Measurements from ENCODE around the gene DCAF8.

Gene DCAF8

DNA sequence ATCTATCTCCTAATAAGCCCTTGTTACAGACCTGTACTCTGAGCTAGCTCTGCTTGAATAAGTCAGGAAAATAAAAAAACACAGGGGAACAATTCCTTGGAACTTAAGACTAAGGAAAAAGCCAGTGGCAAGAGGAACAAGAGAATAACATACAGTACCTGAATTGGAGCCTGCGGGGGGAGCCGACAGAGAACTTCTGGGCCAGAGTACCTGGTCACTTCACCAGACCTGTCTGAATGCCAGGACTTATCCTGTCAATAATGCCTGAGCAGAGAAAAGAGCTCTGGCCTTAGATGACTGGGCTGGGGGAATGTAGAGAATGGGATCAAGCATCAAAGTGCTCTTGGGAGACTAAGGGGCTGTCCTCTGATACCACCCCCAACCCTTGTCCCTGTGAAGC lies 42.0 kb downstream of the DCAF8 start:
- H3K9ac ChIP-seq (ENCODE audit: low read length), result no peak overlapping the region
- no peaks in the 10 kb centered on the region for H3K27me3 ChIP-seq (ENCODE audit: control insufficient read depth in 1 of 2, insufficient read depth in 2 of 2, low read length in 2 of 2)

DNA sequence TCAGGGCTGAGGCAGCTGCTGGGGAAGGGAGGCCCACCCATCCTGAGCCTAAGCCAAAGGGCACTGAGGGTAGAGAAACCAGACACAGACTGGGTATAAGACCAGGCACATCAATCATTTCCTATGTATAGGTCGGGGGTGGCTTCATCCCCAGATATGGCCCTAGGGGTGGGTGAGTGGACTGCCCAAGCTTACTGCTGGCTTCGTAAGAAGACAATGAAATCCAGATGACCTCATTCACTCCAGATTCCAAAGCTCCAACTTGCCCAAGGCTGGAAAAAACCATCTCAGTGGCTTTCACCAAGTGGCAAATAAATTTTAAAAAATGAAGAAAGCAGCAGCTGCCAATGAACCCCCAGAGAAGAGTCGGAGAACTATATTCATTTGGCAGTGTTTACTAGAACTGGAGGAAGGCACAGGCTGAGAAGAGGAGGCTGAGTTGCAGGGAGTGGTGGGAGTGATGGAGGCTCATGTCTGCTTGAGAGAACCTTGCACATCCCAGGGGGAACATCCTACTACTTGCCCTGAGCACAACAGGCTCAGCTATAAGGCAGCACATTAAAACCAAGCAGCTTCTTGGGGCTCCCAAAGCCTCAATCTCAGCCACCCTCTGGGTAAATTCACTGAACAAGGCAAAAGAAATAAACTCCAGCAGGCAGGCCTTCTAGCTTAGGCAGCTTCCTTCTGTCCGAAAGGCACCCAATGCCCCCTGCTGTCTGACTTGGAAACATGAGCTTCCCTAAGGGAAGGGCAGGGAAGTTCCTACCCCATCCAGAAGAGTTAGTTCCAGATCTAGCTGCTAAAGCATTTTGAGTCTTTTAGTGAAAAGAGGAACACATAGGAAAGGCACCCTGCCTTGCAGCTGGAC lies 43.1 kb downstream of the DCAF8 start:
- no peak overlapping the region for H3K4me3 ChIP-seq (ENCODE audit: low read depth in 1 of 2, low read length in 2 of 2)
- peaks cover 88% of the 10 kb centered on the region for H3K36me3 ChIP-seq (ENCODE audit: insufficient read depth, low read length)
- H3K4me1 ChIP-seq (ENCODE audit: insufficient read depth, low read length), result peaks cover 36% of the 10 kb centered on the region
- H3K9ac ChIP-seq (ENCODE audit: low read length), result no peak overlapping the region
- peak overlapping the region; percentile 67 for H3K27ac ChIP-seq (ENCODE audit: low read depth, low read length)
- no peaks in the 10 kb centered on the region for H3K9me3 ChIP-seq (ENCODE audit: low read length)
- H3K27me3 ChIP-seq (ENCODE audit: control insufficient read depth in 1 of 2, insufficient read depth in 2 of 2, low read length in 2 of 2), result no peaks in the 10 kb centered on the region

More for the DNA sequence above, 42.0 kb downstream of the DCAF8 start:
- Histone ChIP-seq H3K36me3 (ENCODE audit: insufficient read depth, low read length) (peaks cover 88% of the 10 kb centered on the region), H3K27ac (ENCODE audit: low read depth, low read length) (no peak overlapping the region), H3K4me3 (ENCODE audit: low read depth in 1 of 2, low read length in 2 of 2) (no peak overlapping the region), H3K9me3 (ENCODE audit: low read length) (no peaks in the 10 kb centered on the region), H3K4me1 (ENCODE audit: insufficient read depth, low read length) (peaks cover 36% of the 10 kb centered on the region)

DNA sequence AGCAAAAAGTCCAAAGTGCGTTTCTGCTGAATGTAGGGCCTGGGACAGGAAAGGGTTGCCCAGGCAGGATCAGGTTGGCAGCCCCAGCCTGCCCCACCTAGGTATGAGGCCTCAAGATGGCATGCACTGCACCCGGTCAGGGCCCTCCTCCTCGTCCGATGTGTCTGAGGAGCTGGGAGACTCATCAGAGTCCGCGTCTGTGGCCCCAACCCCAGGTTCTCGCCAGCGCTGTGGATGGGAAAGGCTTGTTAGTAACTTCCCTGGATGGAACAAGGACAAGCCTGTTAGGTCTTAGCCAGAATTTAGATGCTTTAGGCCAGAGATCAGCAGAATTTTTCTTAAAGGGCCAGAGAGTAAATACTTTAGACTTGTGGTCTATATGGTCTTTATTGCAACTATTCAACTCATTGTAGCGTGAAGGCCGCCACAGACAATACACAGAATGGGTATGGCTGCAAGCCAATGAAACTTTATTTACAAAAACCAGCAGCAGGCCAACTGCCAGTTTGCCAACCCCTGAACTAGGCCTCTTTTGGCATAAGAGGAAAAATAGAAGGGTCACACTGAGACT lies 44.8 kb downstream of the DCAF8 start:
- Histone ChIP-seq H3K27me3 (ENCODE audit: control insufficient read depth in 1 of 2, insufficient read depth in 2 of 2, low read length in 2 of 2) (no peaks in the 10 kb centered on the region), H3K36me3 (ENCODE audit: insufficient read depth, low read length) (peaks cover 88% of the 10 kb centered on the region), H3K9me3 (ENCODE audit: low read length) (no peaks in the 10 kb centered on the region), H3K4me3 (ENCODE audit: low read depth in 1 of 2, low read length in 2 of 2) (no peak overlapping the region), H3K27ac (ENCODE audit: low read depth, low read length) (peak overlapping the region; percentile 66), H3K4me1 (ENCODE audit: insufficient read depth, low read length) (peaks cover 36% of the 10 kb centered on the region), H3K9ac (ENCODE audit: low read length) (peak overlapping the region; percentile 6)

DNA sequence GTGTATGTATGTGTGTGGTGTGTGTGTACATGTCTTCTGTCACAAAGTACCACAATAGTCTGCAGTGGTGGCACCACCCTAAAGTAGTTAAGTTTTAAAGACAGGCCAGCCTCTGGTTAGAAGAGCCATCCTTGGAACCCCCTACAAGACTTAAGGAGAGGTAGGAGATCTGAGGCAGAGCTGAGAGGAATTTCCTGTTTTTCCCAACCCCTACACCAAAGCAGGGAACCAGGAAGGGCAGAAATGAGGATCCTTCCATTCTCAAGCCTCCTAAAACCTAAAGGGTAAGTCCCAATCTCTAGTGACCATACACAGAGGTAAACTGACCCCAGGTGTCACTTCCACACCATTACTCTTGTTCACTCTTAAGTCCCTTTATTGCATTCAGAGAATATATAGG lies 46.0 kb downstream of the DCAF8 start:
- Histone ChIP-seq H3K36me3 (ENCODE audit: insufficient read depth, low read length) (peaks cover 88% of the 10 kb centered on the region), H3K9me3 (ENCODE audit: low read length) (no peaks in the 10 kb centered on the region), H3K9ac (ENCODE audit: low read length) (no peak overlapping the region), H3K4me3 (ENCODE audit: low read depth in 1 of 2, low read length in 2 of 2) (no peak overlapping the region), H3K27ac (ENCODE audit: low read depth, low read length) (no peak overlapping the region), H3K27me3 (ENCODE audit: control insufficient read depth in 1 of 2, insufficient read depth in 2 of 2, low read length in 2 of 2) (no peaks in the 10 kb centered on the region), H3K4me1 (ENCODE audit: insufficient read depth, low read length) (peaks cover 36% of the 10 kb centered on the region)

DNA sequence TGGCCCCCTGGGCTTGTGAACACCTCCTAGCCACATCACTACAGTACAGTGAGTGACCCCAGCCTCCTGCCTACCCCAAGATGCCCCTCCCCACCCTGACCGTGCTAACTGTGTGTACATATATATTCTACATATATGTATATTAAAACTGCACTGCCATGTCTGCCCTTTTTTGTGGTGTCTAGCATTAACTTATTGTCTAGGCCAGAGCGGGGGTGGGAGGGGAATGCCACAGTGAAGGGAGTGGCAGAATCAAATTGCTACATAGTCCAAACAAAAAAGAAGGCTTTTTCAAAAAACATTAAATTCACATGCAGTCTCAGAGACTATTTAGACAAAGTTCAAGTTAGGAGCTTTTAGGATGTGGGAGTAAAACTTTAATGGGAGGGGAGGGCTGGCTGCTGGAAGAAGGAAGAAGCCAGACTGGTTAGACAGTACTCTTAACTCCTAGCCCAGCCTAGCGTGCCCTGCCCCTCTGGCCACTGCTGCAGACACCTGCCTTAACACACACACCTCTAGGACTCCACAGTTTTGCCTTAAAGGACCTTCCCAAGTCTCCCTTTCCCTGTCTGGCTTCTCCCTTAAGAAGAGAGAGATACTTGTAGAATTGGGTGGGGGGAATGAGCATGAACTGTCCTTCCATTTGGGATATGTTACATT lies 47.7 kb downstream of the DCAF8 start:
- Histone ChIP-seq H3K4me1 (ENCODE audit: insufficient read depth, low read length) (peaks cover 45% of the 10 kb centered on the region), H3K4me3 (ENCODE audit: low read depth in 1 of 2, low read length in 2 of 2) (no peak overlapping the region)

DNA sequence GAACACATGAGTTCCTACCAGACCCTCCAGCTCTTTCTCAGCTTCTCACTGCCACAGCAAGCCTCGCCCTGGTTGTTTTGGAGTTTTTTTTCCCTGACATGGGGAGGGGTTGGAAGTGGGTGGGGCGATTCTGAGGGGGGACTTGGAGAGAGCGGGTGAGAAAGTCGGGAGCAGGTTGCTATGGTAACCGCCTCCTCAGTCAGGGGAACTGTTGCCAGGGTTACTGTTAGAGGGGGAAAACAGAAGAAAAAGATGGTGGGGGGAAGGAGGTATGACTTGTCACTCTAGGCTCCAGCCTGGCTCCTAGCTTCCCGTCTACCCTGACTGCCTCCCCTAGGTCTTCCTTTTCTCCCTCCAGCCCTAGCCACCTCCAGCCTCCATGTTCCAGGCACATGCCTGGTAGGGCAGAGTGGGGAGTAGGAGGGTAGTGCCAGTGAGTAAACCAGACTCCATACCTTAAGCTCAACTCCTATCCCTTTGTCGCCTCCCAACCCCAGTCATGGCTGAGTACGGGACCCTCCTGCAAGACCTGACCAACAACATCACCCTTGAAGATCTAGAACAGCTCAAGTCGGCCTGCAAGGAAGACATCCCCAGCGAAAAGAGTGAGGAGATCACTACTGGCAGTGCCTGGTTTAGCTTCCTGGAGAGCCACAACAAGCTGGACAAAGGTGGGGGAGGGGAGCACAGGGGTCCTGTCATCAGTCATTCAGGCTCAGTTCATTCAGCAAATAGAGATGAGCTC lies 51.1 kb downstream of the DCAF8 start:
- Histone ChIP-seq H3K4me1 (ENCODE audit: insufficient read depth, low read length) (peaks cover 51% of the 10 kb centered on the region), H3K9ac (ENCODE audit: low read length) (no peak overlapping the region), H3K27me3 (ENCODE audit: control insufficient read depth in 1 of 2, insufficient read depth in 2 of 2, low read length in 2 of 2) (no peaks in the 10 kb centered on the region), H3K36me3 (ENCODE audit: insufficient read depth, low read length) (peaks cover 57% of the 10 kb centered on the region), H3K9me3 (ENCODE audit: low read length) (no peaks in the 10 kb centered on the region), H3K4me3 (ENCODE audit: low read depth in 1 of 2, low read length in 2 of 2) (no peak overlapping the region), H3K27ac (ENCODE audit: low read depth, low read length) (no peak overlapping the region)

More for the DNA sequence above, 47.7 kb downstream of the DCAF8 start:
- Histone ChIP-seq H3K27ac (ENCODE audit: low read depth, low read length) (no peak overlapping the region), H3K9ac (ENCODE audit: low read length) (no peak overlapping the region), H3K9me3 (ENCODE audit: low read length) (no peaks in the 10 kb centered on the region), H3K27me3 (ENCODE audit: control insufficient read depth in 1 of 2, insufficient read depth in 2 of 2, low read length in 2 of 2) (no peaks in the 10 kb centered on the region), H3K36me3 (ENCODE audit: insufficient read depth, low read length) (peaks cover 74% of the 10 kb centered on the region)

DNA sequence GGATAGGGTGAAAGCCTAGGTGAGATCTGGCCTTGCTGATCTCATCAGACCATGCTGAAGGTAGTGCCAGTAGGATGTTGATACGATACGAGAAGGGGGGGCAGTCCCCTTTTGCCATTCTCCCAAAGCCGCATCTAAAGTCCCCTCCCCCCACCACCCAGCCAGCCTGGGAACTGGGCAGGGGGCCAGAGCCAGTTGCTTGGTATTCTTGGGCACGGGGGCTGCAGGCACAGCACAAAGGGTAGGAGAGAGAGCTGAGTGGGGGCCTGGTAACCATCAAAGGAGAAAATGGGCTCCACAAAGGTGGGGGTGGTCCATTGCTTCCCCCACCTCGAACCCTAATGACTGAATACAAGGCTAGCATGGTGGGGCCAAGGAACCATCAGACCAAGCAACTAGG lies 51.8 kb downstream of the DCAF8 start:
- H3K9ac ChIP-seq (ENCODE audit: low read length), result no peak overlapping the region
- H3K27ac ChIP-seq (ENCODE audit: low read depth, low read length), result peak overlapping the region; percentile 51
- H3K9me3 ChIP-seq (ENCODE audit: low read length), result no peaks in the 10 kb centered on the region
- H3K4me1 ChIP-seq (ENCODE audit: insufficient read depth, low read length), result peaks cover 54% of the 10 kb centered on the region
- peaks cover 51% of the 10 kb centered on the region for H3K36me3 ChIP-seq (ENCODE audit: insufficient read depth, low read length)
- H3K4me3 ChIP-seq (ENCODE audit: low read depth in 1 of 2, low read length in 2 of 2), result no peak overlapping the region
- no peaks in the 10 kb centered on the region for H3K27me3 ChIP-seq (ENCODE audit: control insufficient read depth in 1 of 2, insufficient read depth in 2 of 2, low read length in 2 of 2)

DNA sequence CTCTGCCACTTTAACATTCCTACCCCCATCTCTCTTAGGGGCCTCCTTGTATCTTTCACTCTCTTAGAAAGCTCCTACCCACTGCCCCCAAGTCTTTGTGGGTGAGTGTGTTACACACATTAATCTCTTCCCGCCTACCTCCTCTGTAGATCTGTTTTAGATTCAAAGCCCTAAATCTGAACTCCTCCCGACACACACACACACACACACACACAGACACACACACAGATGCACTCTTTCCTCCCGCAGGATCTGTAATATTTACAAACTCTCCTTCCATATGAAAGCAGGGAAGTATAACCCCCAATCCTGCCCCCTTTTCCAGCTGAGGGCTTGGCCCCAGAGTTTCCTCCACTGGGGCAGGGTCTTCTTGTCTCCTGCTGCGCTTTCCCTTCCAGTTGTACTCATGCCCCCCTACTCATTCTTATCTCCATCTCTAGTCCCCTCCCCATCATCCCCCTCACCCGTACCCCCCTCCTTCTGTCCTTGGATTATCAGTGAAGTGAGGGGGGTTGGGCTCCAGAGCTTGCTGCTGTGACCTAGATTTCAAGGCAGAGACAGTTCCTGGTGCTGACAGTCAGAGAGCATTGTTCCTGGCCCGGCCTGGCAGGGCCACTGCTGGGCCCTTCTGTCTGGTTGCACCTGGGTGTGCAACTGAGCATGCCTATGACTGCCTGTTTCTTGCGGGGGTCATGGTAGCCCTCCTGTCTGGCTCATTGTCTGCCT lies 52.9 kb downstream of the DCAF8 start:
- H3K36me3 ChIP-seq (ENCODE audit: insufficient read depth, low read length), result peaks cover 40% of the 10 kb centered on the region
- peaks cover 60% of the 10 kb centered on the region for H3K4me1 ChIP-seq (ENCODE audit: insufficient read depth, low read length)
- H3K9me3 ChIP-seq (ENCODE audit: low read length), result no peaks in the 10 kb centered on the region
- peak overlapping the region; percentile 51 for H3K27ac ChIP-seq (ENCODE audit: low read depth, low read length)
- H3K9ac ChIP-seq (ENCODE audit: low read length), result no peak overlapping the region
- H3K4me3 ChIP-seq (ENCODE audit: low read depth in 1 of 2, low read length in 2 of 2), result peak overlapping the region in 1 of 2 donors; percentile 1
- no peaks in the 10 kb centered on the region for H3K27me3 ChIP-seq (ENCODE audit: control insufficient read depth in 1 of 2, insufficient read depth in 2 of 2, low read length in 2 of 2)

DNA sequence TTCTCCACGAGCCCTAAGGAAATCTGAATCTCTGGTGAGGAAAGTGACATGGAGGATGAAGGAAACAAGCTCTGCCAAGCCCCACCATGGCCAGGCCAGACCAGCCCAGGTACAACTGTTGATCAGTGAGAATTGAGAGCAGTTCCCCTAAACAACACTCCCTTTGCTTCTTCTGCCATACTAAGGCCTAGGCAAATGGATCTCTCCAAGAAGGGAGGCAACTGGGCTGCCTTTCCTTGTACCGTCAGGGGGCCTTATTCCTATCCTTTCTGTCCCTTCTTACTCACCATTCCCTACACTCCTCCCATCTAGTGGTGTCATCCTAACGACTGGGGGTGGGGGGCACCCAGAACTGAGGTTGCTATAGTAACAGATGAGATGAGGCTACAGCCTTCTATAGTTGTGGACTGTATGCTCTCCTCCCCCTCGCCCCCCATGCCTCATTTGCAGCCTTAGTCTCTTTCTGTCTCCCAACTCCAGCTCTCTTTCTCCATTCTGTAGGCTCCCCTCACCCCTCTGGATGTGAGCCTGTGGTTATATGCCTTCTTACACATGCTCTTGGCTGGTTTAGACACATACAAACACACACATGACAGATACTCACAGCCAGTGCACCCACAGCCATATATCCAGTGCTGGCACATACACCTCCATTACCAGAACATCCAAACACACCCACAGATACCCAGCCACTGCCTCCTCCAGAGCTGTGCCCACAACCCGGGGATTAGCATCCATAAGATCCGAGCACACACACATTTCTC lies 53.6 kb downstream of the DCAF8 start:
- Histone ChIP-seq H3K4me3 (ENCODE audit: low read depth in 1 of 2, low read length in 2 of 2) (peak overlapping the region in 1 of 2 donors; percentile 3), H3K9me3 (ENCODE audit: low read length) (no peaks in the 10 kb centered on the region), H3K4me1 (ENCODE audit: insufficient read depth, low read length) (peaks cover 63% of the 10 kb centered on the region), H3K27ac (ENCODE audit: low read depth, low read length) (no peak overlapping the region), H3K9ac (ENCODE audit: low read length) (no peak overlapping the region), H3K27me3 (ENCODE audit: control insufficient read depth in 1 of 2, insufficient read depth in 2 of 2, low read length in 2 of 2) (no peaks in the 10 kb centered on the region), H3K36me3 (ENCODE audit: insufficient read depth, low read length) (peaks cover 32% of the 10 kb centered on the region)

DNA sequence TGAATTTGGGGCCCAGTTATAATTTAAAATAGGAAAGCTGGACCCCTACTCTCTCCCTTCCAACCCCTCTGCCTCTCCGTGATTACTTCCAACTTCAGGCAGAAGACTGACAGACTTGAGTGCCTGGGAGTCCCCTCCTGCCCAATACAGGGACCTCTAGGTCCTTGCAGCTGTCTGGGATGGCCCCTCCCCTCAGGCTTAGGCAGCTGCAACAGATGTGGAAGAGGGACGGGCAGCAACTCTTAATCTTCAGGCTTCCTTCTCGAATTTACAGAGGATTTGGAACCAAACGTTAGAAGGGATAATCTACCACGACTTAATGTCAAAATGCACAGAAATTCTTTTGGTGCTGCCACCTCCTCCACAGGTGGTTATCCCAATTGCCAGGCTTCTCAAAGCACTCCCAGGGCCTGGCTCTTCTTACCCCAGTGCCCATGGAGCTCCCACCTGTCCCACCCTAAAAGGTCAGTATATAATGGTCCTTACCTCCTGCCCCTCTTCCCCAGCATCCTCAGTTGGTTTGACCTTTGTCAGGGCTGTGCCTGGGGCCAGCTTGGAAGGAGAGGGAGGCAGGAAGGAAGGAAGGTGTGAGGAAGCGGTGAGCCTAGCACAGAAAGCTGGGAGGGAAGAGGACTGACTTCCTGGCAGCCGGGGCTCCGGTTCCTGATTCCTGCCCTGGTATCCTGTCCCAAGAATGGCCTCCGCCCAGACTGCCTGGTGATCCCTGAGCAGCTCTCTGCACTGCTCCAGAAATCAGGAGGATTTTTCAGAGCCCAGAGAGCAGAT lies 54.4 kb downstream of the DCAF8 start:
- no peak overlapping the region for H3K9ac ChIP-seq (ENCODE audit: low read length)
- no peaks in the 10 kb centered on the region for H3K27me3 ChIP-seq (ENCODE audit: control insufficient read depth in 1 of 2, insufficient read depth in 2 of 2, low read length in 2 of 2)
- peak overlapping the region; percentile 25 for H3K27ac ChIP-seq (ENCODE audit: low read depth, low read length)
- H3K36me3 ChIP-seq (ENCODE audit: insufficient read depth, low read length), result peaks cover 26% of the 10 kb centered on the region
- no peaks in the 10 kb centered on the region for H3K9me3 ChIP-seq (ENCODE audit: low read length)
- H3K4me3 ChIP-seq (ENCODE audit: low read depth in 1 of 2, low read length in 2 of 2), result peak overlapping the region in 1 of 2 donors; percentile 3
- peaks cover 63% of the 10 kb centered on the region for H3K4me1 ChIP-seq (ENCODE audit: insufficient read depth, low read length)

Data from muscle layer of colon (tissue), 2 donors.